Ishikawa (cell line): ENCODE data around the gene RAB12.

ENCODE experiments used
- MAX ChIP-seq: IDR thresholded peaks from 2 replicates; pipeline ENCODE4 v1.6.1; 2012
- RAD21 ChIP-seq: IDR thresholded peaks from 2 replicates; pipeline ENCODE4 v1.6.1; 2012; ENCODE audit warnings: low read depth
- USF1 ChIP-seq: IDR thresholded peaks from 2 replicates; pipeline ENCODE4 v1.6.1; 2012

DNA sequence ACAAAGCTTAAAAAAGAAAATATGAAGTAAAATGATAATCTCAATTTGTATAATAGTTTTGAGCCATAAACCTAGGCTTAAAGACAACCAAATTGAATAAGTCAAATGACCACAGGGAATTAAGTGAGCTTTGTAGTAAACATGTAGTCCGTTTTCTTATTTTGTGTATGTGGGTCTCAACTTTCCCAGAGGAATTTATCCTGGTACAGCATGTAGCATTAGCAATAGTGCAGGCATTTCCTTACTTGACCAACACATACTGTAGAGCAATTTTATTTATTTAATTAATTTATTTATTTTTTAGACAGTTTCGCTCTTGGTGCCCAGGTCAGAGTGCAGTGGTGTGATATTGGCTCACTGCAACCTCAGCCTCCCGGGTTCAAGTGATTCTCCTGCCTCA lies 58.6 kb downstream of the RAB12 start:
- TF ChIP-seq MAX (no peak), USF1 (no peak), RAD21 (no peak)
